Subcutaneous abdominal adipose tissue (tissue), 5 donors: ENCODE measurements around the gene GYG2.
"Not testable (repeated sequence)": the region's sequence is repeated elsewhere in the genome, so short reads cannot be mapped to it uniquely, and the experiment has no call there.

ENCODE experiments used
- H3K27ac ChIP-seq: one replicate; pipeline ENCODE4 v1.7.0; 2013; ENCODE audit warnings: low read depth, mild to moderate bottlenecking, inconsistent platforms, low read length, moderate library complexity
- H3K27me3 ChIP-seq, 5 donors: one replicate each; pipeline ENCODE4 v1.7.0; 2013; ENCODE audit warnings: low read length in 5 of 5, inconsistent platforms in 1 of 5; ENCODE audit not compliant: control insufficient read depth in 5 of 5, insufficient read depth in 4 of 5
- H3K36me3 ChIP-seq, 5 donors: one replicate each; pipeline ENCODE4 v1.7.0; 2013; ENCODE audit warnings: low read length in 5 of 5; ENCODE audit not compliant: control insufficient read depth in 5 of 5, insufficient read depth in 5 of 5
- H3K4me1 ChIP-seq, 5 donors: one replicate each; pipeline ENCODE4 v1.7.0; 2013; ENCODE audit warnings: low read length in 5 of 5, mild to moderate bottlenecking in 3 of 5, moderate library complexity in 1 of 5; ENCODE audit not compliant: control insufficient read depth in 5 of 5, insufficient read depth in 5 of 5
- H3K4me3 ChIP-seq, 5 donors: one replicate each; pipeline ENCODE4 v1.7.0; 2013; ENCODE audit warnings: low read length in 5 of 5, low read depth in 1 of 5
- H3K9ac ChIP-seq, 5 donors: one replicate each; pipeline ENCODE4 v1.7.0; 2013; ENCODE audit warnings: low read length in 5 of 5, mild to moderate bottlenecking in 4 of 5, moderate library complexity in 3 of 5
- H3K9me3 ChIP-seq, 5 donors: one replicate each; pipeline ENCODE4 v1.7.0; 2013; ENCODE audit warnings: low read length in 5 of 5; ENCODE audit not compliant: control insufficient read depth in 5 of 5
- donor health status: healthy.
- donor health status: healthy.
- donor health status: healthy.
- donor health status: healthy.
- donor health status: healthy.

The GYG2 gene

DNA sequence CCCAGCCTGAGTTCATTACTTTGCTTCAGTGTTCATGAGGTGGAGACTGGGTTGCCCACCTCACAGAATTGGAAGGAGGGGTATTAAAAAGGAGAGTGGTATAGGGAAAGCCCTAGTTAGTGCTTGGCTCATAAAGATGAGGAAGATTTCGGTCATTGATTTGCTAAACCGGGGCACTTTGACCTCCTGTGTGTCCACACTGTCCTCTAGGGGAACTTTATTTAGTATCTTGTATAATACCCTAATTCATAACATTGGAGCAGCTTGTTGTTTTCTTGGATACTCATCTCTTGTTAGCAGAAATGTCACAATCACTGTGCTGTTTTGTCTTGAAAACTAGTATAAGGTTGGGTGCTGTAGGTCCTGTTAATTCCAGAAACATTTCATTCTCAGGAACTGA is 49.8 kb downstream of the GYG2 start:
- no peaks in the 10 kb centered on the region for H3K9me3 ChIP-seq
- peaks cover 0 to 18% (median 11%) of the 10 kb centered on the region in 5 donors for H3K4me1 ChIP-seq
- peaks cover 10 to 48% (median 22%) of the 10 kb centered on the region in 5 donors for H3K36me3 ChIP-seq
- peak overlapping the region; percentile 58 for H3K27ac ChIP-seq
- H3K27me3 ChIP-seq: no peaks in the 10 kb centered on the region
- peak overlapping the region in 1 of 5 donors; percentile 40 for H3K9ac ChIP-seq
- H3K4me3 ChIP-seq: no peak overlapping the region

DNA sequence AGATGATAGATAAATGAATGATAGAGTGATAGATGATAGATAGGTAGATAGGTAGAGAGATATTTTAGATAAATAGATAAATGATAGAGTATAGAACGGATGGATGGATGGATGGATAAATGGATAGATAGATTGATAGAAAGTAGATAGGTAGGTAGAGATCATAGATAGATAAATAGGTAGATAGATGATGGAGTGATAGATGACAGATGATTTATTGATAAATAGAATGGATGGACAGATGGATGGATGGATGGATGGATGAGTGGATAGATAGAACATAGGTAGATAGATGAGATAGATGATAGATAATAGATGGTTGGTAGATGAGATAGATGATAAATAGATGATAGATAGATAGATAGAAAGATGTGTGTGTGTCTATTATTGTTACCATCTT is 50.9 kb downstream of the GYG2 start:
- Histone ChIP-seq H3K4me1 (peaks cover 0 to 18% (median 11%) of the 10 kb centered on the region in 5 donors), H3K27ac (no peak overlapping the region), H3K4me3 (no peak overlapping the region), H3K9me3 (no peaks in the 10 kb centered on the region), H3K9ac (no peak overlapping the region), H3K27me3 (no peaks in the 10 kb centered on the region), H3K36me3 (peaks cover 10 to 55% (median 20%) of the 10 kb centered on the region in 5 donors)

DNA sequence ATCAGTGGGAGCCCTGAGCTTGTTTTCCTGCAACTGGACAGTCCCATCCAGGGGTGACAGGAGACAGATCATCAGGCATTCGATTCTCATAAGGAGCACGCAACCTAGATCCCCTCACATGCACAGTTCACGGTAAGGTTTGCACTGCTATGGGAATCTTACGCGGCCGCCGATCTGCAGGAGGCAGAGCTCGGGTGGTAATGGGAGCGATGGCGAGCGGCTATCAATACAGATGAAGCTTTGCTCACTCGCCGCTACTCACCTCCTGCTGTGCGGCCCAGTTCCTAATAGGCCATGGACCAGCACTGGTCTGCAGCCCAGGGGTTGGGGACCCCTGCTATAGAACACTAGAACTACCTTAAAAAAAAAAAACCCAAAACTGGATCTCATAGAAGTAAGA is 55.0 kb downstream of the GYG2 start:
- H3K4me1 ChIP-seq: peaks cover 0 to 15% (median 3%) of the 10 kb centered on the region in 5 donors
- H3K36me3 ChIP-seq: peaks cover 10 to 40% (median 20%) of the 10 kb centered on the region in 5 donors
- H3K27me3 ChIP-seq: no peaks in the 10 kb centered on the region

DNA sequence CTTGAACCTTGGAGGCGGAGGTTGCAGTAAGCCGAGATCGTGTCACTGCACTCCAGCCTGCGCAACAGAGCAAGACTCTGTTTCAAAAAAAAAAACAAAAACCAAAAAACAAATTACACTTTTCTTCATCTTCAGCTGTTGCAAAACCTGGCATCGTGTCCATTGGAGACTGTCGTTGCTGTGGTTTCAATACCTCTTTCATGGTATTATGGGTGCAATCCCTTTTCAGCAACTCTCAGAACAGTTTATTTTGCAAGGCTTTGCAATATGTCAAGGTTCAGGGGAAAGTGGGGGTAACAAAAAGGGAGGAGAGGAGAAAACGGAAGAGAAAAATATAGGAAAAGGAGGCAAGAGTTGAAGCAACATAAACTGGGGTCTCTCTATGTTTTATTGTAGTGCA is 59.6 kb downstream of the GYG2 start:
- Histone ChIP-seq H3K9ac (no peak overlapping the region), H3K9me3 (no peaks in the 10 kb centered on the region), H3K27me3 (no peaks in the 10 kb centered on the region), H3K4me3 (no peak overlapping the region), H3K27ac (no peak overlapping the region), H3K4me1 (peaks cover 2 to 43% (median 22%) of the 10 kb centered on the region in 5 donors), H3K36me3 (peaks cover 0 to 12% (median 5%) of the 10 kb centered on the region in 5 donors)

More for the DNA sequence above, 55.0 kb downstream of the GYG2 start:
- H3K9ac ChIP-seq: no peak overlapping the region
- no peak overlapping the region for H3K4me3 ChIP-seq
- no peak overlapping the region for H3K27ac ChIP-seq
- H3K9me3 ChIP-seq: no peaks in the 10 kb centered on the region

DNA sequence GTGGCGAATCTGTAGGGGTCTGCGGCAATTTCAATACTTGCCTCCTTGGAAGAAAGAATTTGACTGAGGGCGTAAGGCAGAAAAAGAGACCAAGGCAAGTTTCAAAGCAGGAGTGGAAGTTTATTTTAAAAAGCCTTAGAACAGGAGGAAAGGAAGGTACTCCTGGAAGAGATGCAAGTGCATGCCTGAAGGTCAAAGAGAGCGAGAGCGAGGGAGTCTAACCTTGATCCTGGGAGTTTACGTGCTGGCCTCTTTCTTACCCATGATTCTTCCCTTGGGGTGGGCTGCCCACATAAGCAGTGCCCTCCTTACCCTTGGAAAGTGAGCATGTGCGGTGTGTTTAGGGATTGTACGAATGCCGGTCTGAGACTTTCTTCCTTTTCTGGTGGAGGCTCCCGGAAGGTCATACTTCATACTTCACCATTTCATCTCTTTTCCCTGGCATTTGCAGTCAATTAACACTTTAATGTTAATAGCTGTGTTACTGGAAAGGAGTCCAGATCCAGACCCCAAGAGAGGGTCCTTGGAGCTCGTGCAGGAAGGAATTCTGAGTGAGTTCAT is 60.4 kb downstream of the GYG2 start:
- Histone ChIP-seq H3K36me3 (peaks cover 0 to 4% (median 0%) of the 10 kb centered on the region in 5 donors), H3K27ac (peak overlapping the region; percentile 30), H3K9ac (peak overlapping the region; percentile 55 to 84 (median 69)), H3K27me3 (no peaks in the 10 kb centered on the region), H3K9me3 (no peaks in the 10 kb centered on the region), H3K4me3 (peak overlapping the region; percentile 57 to 73 (median 61)), H3K4me1 (peaks cover 2 to 43% (median 22%) of the 10 kb centered on the region in 5 donors)

DNA sequence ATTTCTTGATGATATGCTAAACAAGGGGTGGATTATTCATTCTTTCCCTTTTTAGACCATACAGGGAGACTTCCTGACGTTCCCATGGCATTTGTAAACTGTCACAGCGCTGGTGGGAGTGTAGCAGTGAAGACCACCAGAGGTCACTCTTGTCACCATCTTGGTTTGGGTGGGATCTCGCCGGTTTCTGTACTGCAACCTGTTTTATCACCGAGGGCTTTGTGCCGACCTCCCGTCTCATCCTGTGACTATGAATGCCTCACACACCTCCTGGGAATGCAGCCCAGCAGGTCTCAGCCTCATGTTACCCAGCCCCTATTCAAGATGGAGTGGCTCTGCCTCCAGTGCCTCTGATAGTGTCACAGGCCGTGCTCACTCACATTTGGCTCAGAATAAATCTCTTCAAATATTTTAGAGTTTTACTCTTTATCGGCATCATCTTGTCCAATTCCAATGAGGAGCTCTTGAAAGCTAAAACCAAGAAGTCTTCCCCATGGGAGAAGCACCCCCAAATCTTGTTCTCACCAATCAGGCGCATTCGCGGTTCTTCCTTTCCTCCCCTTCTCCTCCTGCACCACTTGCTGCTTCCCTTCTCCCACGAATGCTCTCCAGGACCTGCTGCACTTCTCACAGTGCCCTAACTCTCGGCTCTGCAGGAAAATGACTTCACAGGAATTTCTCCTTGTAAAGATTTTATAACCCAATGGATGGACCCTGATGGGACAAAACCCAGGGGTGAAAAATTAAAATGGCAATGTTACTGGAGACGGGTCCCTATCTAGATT is 61.2 kb downstream of the GYG2 start:
- H3K36me3 ChIP-seq, H3K9me3 ChIP-seq, H3K27me3 ChIP-seq: not testable (repeated sequence)
- Histone ChIP-seq H3K4me3 (peak overlapping the region; percentile 57 to 73 (median 61)), H3K4me1 (peaks cover 2 to 47% (median 25%) of the 10 kb centered on the region in 5 donors), H3K27ac (peak overlapping the region; percentile 30), H3K9ac (peak overlapping the region in 4 of 5 donors; percentile 55 to 84 (median 70))

DNA sequence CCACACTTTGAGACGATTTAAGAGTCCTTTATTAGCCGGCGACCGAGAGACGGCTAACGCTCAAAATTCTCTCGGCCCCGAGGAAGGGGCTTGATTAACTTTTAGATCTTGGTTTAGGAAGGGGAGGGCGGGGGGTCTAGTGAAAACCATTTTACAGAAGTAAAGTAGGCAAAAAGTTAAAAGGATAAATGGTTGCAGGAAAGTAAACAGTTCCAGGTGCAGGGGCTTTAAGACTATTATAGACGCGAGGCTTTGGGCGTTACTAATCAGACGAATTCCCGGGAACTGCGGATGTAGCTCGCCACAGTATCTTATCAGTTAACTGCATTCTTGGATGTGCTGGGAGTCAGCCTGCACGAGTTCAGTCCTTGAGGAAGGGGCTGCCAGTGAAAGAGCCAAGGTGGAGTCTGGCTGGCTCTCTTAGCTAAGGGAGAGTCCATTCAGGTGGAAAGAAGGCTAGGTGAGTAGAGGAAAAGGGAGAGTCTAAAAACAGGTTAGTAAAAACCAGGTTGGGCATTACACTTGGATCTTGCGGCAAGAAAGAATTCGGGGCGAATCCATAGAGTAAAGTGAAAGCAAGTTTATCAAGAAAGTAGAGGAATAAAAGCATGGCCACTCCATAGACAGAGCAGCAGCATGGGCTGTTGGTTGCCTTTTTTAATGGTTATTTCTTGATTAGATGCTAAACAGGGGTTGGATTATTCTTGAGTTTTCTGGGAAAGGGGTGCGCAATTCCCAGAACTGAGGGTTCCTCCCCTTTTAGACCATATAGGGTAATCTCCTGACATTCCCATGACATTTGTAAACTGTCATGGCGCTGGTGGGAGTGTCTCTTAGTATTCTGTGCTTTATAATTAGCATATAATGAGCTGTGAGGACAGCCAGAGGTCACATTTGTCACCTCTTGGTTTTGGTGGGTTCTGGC is 62.1 kb downstream of the GYG2 start:
- H3K9me3 ChIP-seq, H3K27me3 ChIP-seq, H3K36me3 ChIP-seq, H3K4me3 ChIP-seq, H3K9ac ChIP-seq: not testable (repeated sequence)
- Histone ChIP-seq H3K4me1 (peaks cover 2 to 52% (median 29%) of the 10 kb centered on the region in 5 donors), H3K27ac (peak overlapping the region; percentile 30)

DNA sequence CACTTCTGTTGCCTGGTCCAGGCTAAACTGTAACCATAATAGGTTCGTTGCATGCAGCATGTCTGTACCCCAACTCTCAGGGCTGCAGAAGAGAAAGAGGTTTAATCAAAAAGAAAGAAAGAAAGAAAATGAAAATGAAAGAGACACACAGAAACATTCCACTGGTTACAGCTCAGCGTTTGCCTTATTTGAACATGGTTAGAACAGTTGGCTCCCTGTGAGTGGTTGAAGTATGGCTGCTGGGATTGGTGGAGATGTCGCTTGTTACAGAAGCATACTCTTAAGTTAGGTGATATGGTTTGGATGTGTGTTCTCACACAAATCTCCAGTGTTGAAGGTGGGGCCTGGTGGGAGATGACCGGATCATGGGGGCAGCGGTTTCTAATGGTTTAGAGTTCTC is 64.1 kb downstream of the GYG2 start:
- H3K27me3 ChIP-seq: no peaks in the 10 kb centered on the region
- no peaks in the 10 kb centered on the region for H3K36me3 ChIP-seq
- peaks cover 4 to 62% (median 36%) of the 10 kb centered on the region in 5 donors for H3K4me1 ChIP-seq
- no peak overlapping the region for H3K4me3 ChIP-seq
- no peak overlapping the region for H3K27ac ChIP-seq
- no peaks in the 10 kb centered on the region for H3K9me3 ChIP-seq
- no peak overlapping the region for H3K9ac ChIP-seq

DNA sequence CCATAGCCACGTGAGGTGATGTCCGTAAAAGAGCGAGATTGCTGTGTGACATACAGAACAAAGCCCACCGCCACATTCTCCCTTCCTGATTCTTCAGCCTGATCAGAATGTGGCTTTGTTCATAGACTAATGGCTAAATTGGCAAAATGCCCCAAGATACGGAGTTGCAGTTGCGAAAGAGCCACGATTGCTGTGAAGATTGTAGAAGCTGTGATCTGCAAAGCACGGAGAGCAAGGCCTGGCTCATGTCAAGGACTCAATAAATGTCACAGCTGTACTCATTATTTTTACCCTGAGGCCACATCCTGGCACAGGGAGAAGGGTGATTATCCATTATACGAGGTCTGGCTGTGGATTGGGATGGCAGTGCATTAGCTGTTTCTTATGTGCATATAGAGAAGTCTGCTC is 66.2 kb downstream of the GYG2 start:
- H3K9ac ChIP-seq: no peak overlapping the region

More for the DNA sequence above, 66.2 kb downstream of the GYG2 start:
- Histone ChIP-seq H3K27ac (no peak overlapping the region), H3K36me3 (no peaks in the 10 kb centered on the region), H3K9me3 (no peaks in the 10 kb centered on the region), H3K27me3 (no peaks in the 10 kb centered on the region), H3K4me3 (no peak overlapping the region), H3K4me1 (peaks cover 2 to 47% (median 30%) of the 10 kb centered on the region in 5 donors)
